GM21723 (cell line): Measurements from ENCODE around the gene EEIG1.

Experiments used
- ATAC-seq: cut with Tn5 transposase; IDR thresholded peaks from one replicate; pipeline ENCODE4 v1.9.1; 2021; ENCODE audit warnings: mild to moderate bottlenecking, moderate library complexity; ENCODE audit not compliant: unreplicated experiment

The EEIG1 gene

GRCh38 chr9:127975376-127976315, 5.1 kb downstream of the EEIG1 start:
- no peak for ATAC-seq

GRCh38 chr9:127974769-127975261, 6.0 kb downstream of the EEIG1 start:
- no peak for ATAC-seq

GRCh38 chr9:127974001-127974768, 6.6 kb downstream of the EEIG1 start:
- no peak for ATAC-seq

GRCh38 chr9:127973169-127974000, 7.4 kb downstream of the EEIG1 start:
- ATAC-seq, result no peak

GRCh38 chr9:127972236-127972871, 8.4 kb downstream of the EEIG1 start:
- ATAC-seq, result no peak

- ATAC-seq, result no peak
These were observed 9.2 kb downstream of the EEIG1 start for GRCh38 chr9:127971357-127972235.

- peak; percentile 73 for ATAC-seq
These were observed 10.1 kb downstream of the EEIG1 start for GRCh38 chr9:127970401-127971313.

- ATAC-seq, result no peak
These were observed 11.9 kb downstream of the EEIG1 start for GRCh38 chr9:127968700-127969383.

GRCh38 chr9:127968042-127968441, 12.7 kb downstream of the EEIG1 start:
- ATAC-seq, result no peak

GRCh38 chr9:127967151-127967809, 13.5 kb downstream of the EEIG1 start:
- ATAC-seq, result no peak

- no peak for ATAC-seq
These were observed 14.2 kb downstream of the EEIG1 start for GRCh38 chr9:127966416-127967150.

- no peak for ATAC-seq
These were observed 14.8 kb downstream of the EEIG1 start for GRCh38 chr9:127965953-127966352.

GRCh38 chr9:127963359-127964064, 17.3 kb downstream of the EEIG1 start:
- ATAC-seq, result no peak

- ATAC-seq, result no peak
These were observed 17.8 kb downstream of the EEIG1 start for GRCh38 chr9:127963041-127963358.

GRCh38 chr9:127962278-127962677, 18.5 kb downstream of the EEIG1 start:
- no peak for ATAC-seq

GRCh38 chr9:127961613-127962155, 19.1 kb downstream of the EEIG1 start:
- ATAC-seq, result no peak
